SKM-1 (cell line): ENCODE results near the gene TMEM178A.
"Not testable (repeated sequence)": the region's sequence is repeated elsewhere in the genome, so short reads cannot be mapped to it uniquely, and the experiment has no call there.

Source experiments
- DNase-seq: peaks from one replicate; lab custom pipeline; 2025; ENCODE audit not compliant: unreplicated experiment; lab: John Stamatoyannopoulos, UW

TMEM178A gene

GRCh38 chr2:39647104-39647765 lies 18.5 kb upstream of the TMEM178A start:
- DNase-seq = no peak

- no peak for DNase-seq
Measured at GRCh38 chr2:39648580-39648979, 17.1 kb upstream of the TMEM178A start.

- DNase-seq = no peak
Measured at GRCh38 chr2:39649511-39649910, 16.2 kb upstream of the TMEM178A start.

- DNase-seq = no peak
Measured at GRCh38 chr2:39650468-39650867, 15.2 kb upstream of the TMEM178A start.

- DNase-seq = not testable (repeated sequence)
Measured at GRCh38 chr2:39656215-39656614, 9.5 kb upstream of the TMEM178A start.

GRCh38 chr2:39657287-39657937 lies 8.3 kb upstream of the TMEM178A start:
- no peak for DNase-seq

GRCh38 chr2:39658371-39658770 lies 7.3 kb upstream of the TMEM178A start:
- no peak for DNase-seq

GRCh38 chr2:39659765-39660611 lies 5.7 kb upstream of the TMEM178A start:
- DNase-seq = no peak

GRCh38 chr2:39660612-39661236 lies 5.0 kb upstream of the TMEM178A start:
- no peak for DNase-seq

GRCh38 chr2:39661826-39662225 lies 3.9 kb upstream of the TMEM178A start:
- DNase-seq = no peak

GRCh38 chr2:39663187-39663930 lies 2.4 kb upstream of the TMEM178A start:
- no peak for DNase-seq

GRCh38 chr2:39664232-39664887 lies 1.4 kb upstream of the TMEM178A start:
- DNase-seq = no peak

GRCh38 chr2:39664888-39665591 lies 677 bp upstream of the TMEM178A start:
- no peak for DNase-seq

GRCh38 chr2:39666491-39667101 lies 879 bp downstream of the TMEM178A start:
- no peak for DNase-seq

- DNase-seq = no peak
Measured at GRCh38 chr2:39667104-39667885, 1.6 kb downstream of the TMEM178A start.

- no peak for DNase-seq
Measured at GRCh38 chr2:39667886-39668276, 2.2 kb downstream of the TMEM178A start.

- no peak for DNase-seq
Measured at GRCh38 chr2:39668576-39669080, 2.9 kb downstream of the TMEM178A start.

GRCh38 chr2:39671604-39672003 lies 5.9 kb downstream of the TMEM178A start:
- no peak for DNase-seq
